ENCODE results near the gene AHSP. TPM values are rescaled to one million over a fixed set of nuclear protein-coding genes. Genes with fewer than 3 reads are reported as not detected.

AHSP gene
- total and polyA plus RNA-seq, 2 donors (not counting 1 experiment from before 2014, with no cell fraction given), result not detected

DNA sequence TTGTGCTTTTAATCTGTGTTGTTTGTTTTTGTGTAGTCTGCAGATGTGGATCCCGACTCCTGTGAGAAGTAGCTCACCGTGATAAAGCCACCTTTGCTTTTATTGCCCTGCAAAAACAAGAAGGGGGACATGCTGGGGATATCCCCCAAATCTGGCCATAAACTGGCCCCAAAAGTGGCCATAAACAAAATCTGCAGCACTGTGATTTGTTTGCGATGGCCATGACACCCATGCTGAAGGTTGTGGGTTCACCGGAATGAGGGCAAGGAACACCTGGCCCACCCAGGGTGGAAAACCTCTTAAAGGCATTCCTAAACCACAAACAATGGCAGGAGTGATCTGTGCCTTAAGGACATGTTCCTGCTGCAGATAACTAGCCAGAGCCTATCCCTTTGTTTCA, 15.1 kb downstream of the AHSP start:
- Histone ChIP-seq H3K27me3 (replicated peaks in 1 of 4; ENCODE audit: control extremely low read depth in 1 of 4, control insufficient read depth in 3 of 4, insufficient read depth in 4 of 4, low read length in 3 of 4) (peaks cover 0 to 20% (median 8%) of the 10 kb centered on the region in 4 experiments), H3K4me2 (replicated peaks; ENCODE audit: low read depth, low read length, poor library complexity, severe bottlenecking) (no peak overlapping the region), H2AFZ (ENCODE audit: insufficient read depth, low read depth, low read length, poor library complexity, severe bottlenecking) (no peak overlapping the region), H3K27ac (ENCODE audit: low read length in 2 of 2) (no peak overlapping the region), H3K79me2 (ENCODE audit: control insufficient read depth, insufficient read depth, low read length) (no peaks in the 10 kb centered on the region), H3K4me1 (ENCODE audit: control insufficient read depth in 2 of 2, insufficient read depth in 2 of 2, low read length in 2 of 2) (peaks cover under 1 to 2% of the 10 kb centered on the region in 2 donors), H3K36me3 (replicated peaks in 1 of 2; ENCODE audit: control extremely low read depth in 1 of 2, control insufficient read depth in 1 of 2, extremely low read depth in 1 of 2, insufficient read depth in 2 of 2, low read length in 1 of 2) (no peaks in the 10 kb centered on the region), H3K9me3 (ENCODE audit: control extremely low read depth in 1 of 3, control insufficient read depth in 2 of 3, insufficient read depth in 1 of 3, low read length in 2 of 3) (peaks cover 0 to 15% (median 1%) of the 10 kb centered on the region in 3 donors), H3K4me3 (ENCODE audit: control extremely low read depth in 1 of 5, extremely low read depth in 1 of 5, insufficient read depth in 1 of 5, low read depth in 2 of 5, low read length in 4 of 5) (no peak overlapping the region), H3K9ac (ENCODE audit: low read length) (no peak overlapping the region), H4K20me1 (ENCODE audit: control insufficient read depth, insufficient read depth, low read length, poor library complexity, severe bottlenecking) (no peaks in the 10 kb centered on the region)
- no peak overlapping the region for H3K4me3 Mint-ChIP-seq
- peaks cover under 1% of the 10 kb centered on the region for H3K4me1 Mint-ChIP-seq
- TF ChIP-seq EZH2 (IDR thresholded peaks at IDR 0.05; ENCODE audit: borderline replicate concordance, insufficient read depth, low read depth, low read length, poor library complexity, severe bottlenecking), result no peak
- TF ChIP-seq, protein P1, sequence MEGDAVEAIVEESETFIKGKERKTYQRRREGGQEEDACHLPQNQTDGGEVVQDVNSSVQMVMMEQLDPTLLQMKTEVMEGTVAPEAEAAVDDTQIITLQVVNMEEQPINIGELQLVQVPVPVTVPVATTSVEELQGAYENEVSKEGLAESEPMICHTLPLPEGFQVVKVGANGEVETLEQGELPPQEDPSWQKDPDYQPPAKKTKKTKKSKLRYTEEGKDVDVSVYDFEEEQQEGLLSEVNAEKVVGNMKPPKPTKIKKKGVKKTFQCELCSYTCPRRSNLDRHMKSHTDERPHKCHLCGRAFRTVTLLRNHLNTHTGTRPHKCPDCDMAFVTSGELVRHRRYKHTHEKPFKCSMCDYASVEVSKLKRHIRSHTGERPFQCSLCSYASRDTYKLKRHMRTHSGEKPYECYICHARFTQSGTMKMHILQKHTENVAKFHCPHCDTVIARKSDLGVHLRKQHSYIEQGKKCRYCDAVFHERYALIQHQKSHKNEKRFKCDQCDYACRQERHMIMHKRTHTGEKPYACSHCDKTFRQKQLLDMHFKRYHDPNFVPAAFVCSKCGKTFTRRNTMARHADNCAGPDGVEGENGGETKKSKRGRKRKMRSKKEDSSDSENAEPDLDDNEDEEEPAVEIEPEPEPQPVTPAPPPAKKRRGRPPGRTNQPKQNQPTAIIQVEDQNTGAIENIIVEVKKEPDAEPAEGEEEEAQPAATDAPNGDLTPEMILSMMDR (IDR thresholded peaks at IDR 0.05), result no peak
- 100% methylated on average over 3 of the region's 4 CpGs for WGBS (ENCODE audit: insufficient coverage)
- peaks cover 57% of the 10 kb centered on the region for H3K27me3 Mint-ChIP-seq
- intact Hi-C loops (cut with micrococcal nuclease), result no loop called here
- ATAC-seq (ENCODE audit: low read depth) (no peak), DNase-seq (no peak)
- ChIA-PET CTCF (no interaction called here), POLR2A (no interaction called here)
- H3K9me3 Mint-ChIP-seq (ENCODE audit: insufficient read depth), result no peaks in the 10 kb centered on the region
- H3K27ac Mint-ChIP-seq, result no peak overlapping the region

DNA sequence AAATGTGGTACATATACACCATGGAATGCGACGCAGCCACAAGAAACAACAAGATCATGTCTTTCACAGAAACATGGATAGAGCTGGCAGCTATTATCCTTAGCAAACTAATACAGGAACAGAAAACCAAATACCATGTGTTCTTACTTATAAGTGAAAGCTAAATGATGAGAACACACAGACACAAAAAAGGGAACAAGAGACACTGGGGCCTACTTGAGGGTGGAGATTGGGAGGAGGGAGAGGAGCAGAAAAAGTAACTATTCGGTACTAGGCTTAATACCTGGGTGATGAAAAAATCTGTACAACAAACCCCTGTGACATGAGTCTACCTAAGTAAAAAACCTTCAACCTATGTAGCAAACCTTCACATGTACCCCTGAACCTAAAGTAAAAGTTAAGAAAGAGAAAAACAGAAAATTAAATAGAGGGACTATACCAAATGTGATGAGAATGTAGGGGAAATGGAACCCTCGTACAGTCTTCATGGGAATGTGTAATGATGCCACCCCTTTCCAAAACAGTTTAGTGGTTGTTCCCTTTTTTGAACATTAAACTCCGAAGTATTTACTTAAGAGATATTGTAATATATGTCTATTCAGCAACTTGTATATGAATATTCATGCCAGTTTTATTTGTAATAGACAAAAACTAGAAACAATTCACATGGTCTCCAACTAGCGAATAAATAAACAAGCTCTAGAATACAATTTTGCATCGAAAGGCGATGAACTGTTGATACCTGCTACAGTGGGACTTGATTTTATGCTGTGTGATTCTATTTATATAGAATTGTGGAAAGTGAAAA, 33.9 kb downstream of the AHSP start:
- Mint-ChIP-seq H3K27me3 (peaks cover 26% of the 10 kb centered on the region), H3K27ac (no peak overlapping the region), H3K9me3 (ENCODE audit: insufficient read depth) (no peaks in the 10 kb centered on the region), H3K4me3 (no peak overlapping the region), H3K4me1 (no peaks in the 10 kb centered on the region)
- 90% methylated on average over 2 of the region's 8 CpGs for WGBS (ENCODE audit: insufficient coverage)
- ChIA-PET CTCF (no interaction called here), POLR2A (no interaction called here)
- intact Hi-C loops (cut with micrococcal nuclease), result no loop called here
- no peaks in the 10 kb centered on the region for H3K4me1 ChIP-seq (ENCODE audit: control insufficient read depth in 2 of 2, insufficient read depth in 2 of 2, low read length in 2 of 2)
- H3K36me3 ChIP-seq (replicated peaks in 1 of 2; ENCODE audit: control extremely low read depth in 1 of 2, control insufficient read depth in 1 of 2, extremely low read depth in 1 of 2, insufficient read depth in 2 of 2, low read length in 1 of 2), result no peaks in the 10 kb centered on the region
- TF ChIP-seq, protein P1 (IDR thresholded peaks at IDR 0.05), result no peak
- TF ChIP-seq EZH2 (IDR thresholded peaks at IDR 0.05; ENCODE audit: borderline replicate concordance, insufficient read depth, low read depth, low read length, poor library complexity, severe bottlenecking), result no peak
- no peaks in the 10 kb centered on the region for H4K20me1 ChIP-seq (ENCODE audit: control insufficient read depth, insufficient read depth, low read length, poor library complexity, severe bottlenecking)
- H2AFZ ChIP-seq (ENCODE audit: insufficient read depth, low read depth, low read length, poor library complexity, severe bottlenecking), result no peak overlapping the region
- no peak overlapping the region for H3K9ac ChIP-seq (ENCODE audit: low read length)
- ATAC-seq (ENCODE audit: low read depth) (no peak), DNase-seq (no peak)
- H3K27ac ChIP-seq (ENCODE audit: low read length in 2 of 2), result no peak overlapping the region
- H3K9me3 ChIP-seq (ENCODE audit: control extremely low read depth in 1 of 3, control insufficient read depth in 2 of 3, insufficient read depth in 1 of 3, low read length in 2 of 3), result no peaks in the 10 kb centered on the region
- H3K4me3 ChIP-seq (ENCODE audit: control extremely low read depth in 1 of 5, extremely low read depth in 1 of 5, insufficient read depth in 1 of 5, low read depth in 2 of 5, low read length in 4 of 5), result no peak overlapping the region
- peaks cover 0 to 9% (median 2%) of the 10 kb centered on the region in 4 experiments for H3K27me3 ChIP-seq (replicated peaks in 1 of 4; ENCODE audit: control extremely low read depth in 1 of 4, control insufficient read depth in 3 of 4, insufficient read depth in 4 of 4, low read length in 3 of 4)
- no peaks in the 10 kb centered on the region for H3K79me2 ChIP-seq (ENCODE audit: control insufficient read depth, insufficient read depth, low read length)
- no peak overlapping the region for H3K4me2 ChIP-seq (replicated peaks; ENCODE audit: low read depth, low read length, poor library complexity, severe bottlenecking)

Data from B cell (primary cell).